ENCODE data around the gene MUC22.

The MUC22 gene

DNA sequence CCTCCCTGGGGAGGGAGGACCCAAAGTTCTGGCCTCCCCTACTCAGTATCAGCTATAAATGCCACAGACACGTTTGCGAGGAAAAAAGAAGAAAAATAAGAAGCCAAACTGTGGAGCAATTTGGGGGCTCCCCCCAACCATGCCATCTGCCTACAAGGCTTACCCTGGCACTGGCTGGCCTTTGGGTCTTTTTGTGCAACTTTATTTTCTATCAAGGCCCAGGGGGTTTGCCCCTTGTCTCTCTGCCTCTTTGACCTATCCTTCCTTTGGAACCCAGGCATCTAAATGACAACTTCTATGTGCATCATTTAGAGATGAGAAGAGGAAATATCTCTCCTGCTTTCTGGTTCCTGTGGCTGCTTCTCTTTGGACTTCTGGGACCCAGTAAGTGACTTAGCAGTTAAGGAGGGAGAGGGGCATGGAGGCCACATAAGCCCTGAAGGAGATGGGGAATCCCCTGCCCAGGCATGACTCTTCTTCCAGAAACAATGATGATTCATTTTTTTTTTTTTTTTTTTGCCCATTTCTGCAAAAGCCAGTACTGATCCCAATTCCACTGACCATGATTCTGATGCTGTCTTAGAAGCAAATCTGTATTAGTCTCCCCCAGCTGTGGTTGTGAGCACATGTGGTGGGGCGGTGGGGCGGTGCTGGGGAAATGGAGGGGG, at the start of gene MUC22:
Gene MUC22, plus strand, starts transcription at position 82 of the 668 bp plus-strand sequence. Its CDS starts 233 bp downstream, at position 315.
- no peak for DNase-seq (ENCODE audit: low read depth)
- no peak within 1 kb of the TSS for H3K4me3 ChIP-seq (ENCODE audit: low read depth, low read length)
- TF ChIP-seq, protein P1, sequence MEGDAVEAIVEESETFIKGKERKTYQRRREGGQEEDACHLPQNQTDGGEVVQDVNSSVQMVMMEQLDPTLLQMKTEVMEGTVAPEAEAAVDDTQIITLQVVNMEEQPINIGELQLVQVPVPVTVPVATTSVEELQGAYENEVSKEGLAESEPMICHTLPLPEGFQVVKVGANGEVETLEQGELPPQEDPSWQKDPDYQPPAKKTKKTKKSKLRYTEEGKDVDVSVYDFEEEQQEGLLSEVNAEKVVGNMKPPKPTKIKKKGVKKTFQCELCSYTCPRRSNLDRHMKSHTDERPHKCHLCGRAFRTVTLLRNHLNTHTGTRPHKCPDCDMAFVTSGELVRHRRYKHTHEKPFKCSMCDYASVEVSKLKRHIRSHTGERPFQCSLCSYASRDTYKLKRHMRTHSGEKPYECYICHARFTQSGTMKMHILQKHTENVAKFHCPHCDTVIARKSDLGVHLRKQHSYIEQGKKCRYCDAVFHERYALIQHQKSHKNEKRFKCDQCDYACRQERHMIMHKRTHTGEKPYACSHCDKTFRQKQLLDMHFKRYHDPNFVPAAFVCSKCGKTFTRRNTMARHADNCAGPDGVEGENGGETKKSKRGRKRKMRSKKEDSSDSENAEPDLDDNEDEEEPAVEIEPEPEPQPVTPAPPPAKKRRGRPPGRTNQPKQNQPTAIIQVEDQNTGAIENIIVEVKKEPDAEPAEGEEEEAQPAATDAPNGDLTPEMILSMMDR (IDR thresholded peaks at IDR 0.05; ENCODE audit: insufficient read depth, low read depth, low read length, missing control alignments): no peak

DNA sequence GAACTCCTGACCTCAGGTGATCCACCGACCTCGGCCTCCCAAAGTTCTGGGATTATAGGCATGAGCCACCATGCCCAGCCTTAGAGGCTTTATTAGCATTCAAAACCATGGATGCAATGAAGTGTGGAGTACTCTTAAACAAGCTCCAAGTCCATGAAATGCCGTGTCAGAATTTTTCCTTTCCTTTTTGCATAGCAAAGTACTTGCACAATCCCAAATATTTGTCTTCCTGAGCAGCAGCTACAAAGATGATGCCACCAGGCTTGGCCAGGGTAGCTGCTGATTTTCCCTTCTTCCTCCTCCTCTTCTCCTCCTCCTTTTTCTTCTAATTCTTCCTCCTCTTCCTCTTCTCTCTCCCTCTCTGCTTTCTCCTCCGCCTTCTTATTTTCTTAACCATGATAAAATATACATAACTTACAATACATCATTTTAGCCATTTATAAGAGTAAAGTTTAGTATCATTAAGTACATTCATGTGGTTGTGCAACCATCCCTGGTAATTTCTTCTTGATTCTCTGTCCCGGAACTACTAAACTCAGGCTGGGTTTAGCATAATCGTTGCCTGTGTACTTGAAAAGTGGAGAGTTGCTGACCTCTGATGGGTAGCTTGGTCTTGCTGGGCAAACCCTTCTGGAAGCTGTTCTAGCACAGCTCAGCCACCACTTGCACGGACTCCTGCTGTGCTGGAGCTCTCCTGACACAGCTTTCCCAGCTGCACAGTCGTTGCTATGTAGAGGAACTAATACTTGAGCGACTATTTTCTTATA, 49.2 kb upstream of the MUC22 start:
- DNase-seq (ENCODE audit: low read depth): no peak
- no peak overlapping the region for H3K4me3 ChIP-seq (ENCODE audit: low read depth, low read length)
- TF ChIP-seq, protein P1 (IDR thresholded peaks at IDR 0.05; ENCODE audit: insufficient read depth, low read depth, low read length, missing control alignments): no peak

DNA sequence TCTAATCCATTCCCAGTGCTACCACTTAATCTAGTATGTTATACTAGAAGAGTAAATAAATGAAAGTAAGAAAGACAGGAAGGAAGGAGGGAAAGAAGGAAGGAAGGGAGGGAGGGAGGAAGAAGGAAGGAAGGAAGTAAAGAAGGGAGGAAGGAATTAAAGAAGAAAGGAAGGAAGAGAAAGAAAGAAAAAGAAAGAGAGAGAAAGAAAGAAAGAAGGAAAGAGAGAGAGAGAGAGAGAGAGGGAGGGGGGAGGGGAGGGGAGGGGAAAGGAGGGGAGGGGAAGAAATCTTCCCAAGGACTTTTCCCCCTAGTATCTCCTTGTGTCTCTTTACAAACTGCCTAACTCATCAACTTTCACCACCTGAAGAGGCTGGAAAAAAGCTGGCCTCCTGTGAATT, 47.6 kb upstream of the MUC22 start:
- no peak overlapping the region for H3K4me3 ChIP-seq (ENCODE audit: low read depth, low read length)
- TF ChIP-seq, protein P1 (IDR thresholded peaks at IDR 0.05; ENCODE audit: insufficient read depth, low read depth, low read length, missing control alignments): no peak
- DNase-seq (ENCODE audit: low read depth): no peak

DNA sequence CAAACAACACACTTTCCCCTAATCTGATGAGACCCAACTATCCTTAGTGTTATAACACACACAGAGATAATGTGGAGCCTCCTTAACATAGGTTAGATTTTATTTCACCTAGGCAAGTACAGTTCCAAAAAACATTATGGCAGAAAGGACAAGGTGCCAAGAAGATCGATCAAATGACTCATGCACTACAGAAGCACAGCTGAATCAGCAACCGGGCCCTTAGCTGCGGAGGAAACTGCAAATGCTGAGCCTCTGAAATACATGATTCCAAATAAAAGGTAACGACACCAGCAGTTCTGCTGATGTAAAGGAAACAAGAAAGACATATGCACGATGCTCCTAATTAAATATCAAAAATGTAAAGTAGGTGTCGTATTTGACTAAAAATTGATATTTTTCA, 46.6 kb upstream of the MUC22 start:
- no peak overlapping the region for H3K4me3 ChIP-seq (ENCODE audit: low read depth, low read length)
- TF ChIP-seq, protein P1 (IDR thresholded peaks at IDR 0.05; ENCODE audit: insufficient read depth, low read depth, low read length, missing control alignments): no peak
- no peak for DNase-seq (ENCODE audit: low read depth)

DNA sequence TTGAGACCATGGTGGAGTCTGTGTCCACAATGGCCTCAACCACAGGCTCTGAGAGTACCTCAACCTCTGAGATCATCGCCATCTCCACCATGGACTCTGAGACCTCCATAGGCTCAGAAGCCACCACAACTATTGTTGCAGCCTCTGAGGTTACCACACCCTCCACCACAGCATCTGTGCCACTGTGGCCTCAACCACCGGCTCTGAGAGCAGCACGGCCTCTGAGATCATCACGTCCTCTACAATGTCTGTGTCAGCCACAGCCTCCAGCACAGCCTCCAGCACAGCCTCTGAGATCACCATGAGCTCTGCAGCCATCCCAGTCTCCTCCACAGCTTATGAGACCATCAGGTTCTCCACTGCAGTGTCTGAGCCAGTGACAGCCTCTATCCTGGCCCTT, 46.2 kb upstream of the MUC22 start:
- TF ChIP-seq, protein P1 (IDR thresholded peaks at IDR 0.05; ENCODE audit: insufficient read depth, low read depth, low read length, missing control alignments): no peak
- no peak overlapping the region for H3K4me3 ChIP-seq (ENCODE audit: low read depth, low read length)
- no peak for DNase-seq (ENCODE audit: low read depth)

DNA sequence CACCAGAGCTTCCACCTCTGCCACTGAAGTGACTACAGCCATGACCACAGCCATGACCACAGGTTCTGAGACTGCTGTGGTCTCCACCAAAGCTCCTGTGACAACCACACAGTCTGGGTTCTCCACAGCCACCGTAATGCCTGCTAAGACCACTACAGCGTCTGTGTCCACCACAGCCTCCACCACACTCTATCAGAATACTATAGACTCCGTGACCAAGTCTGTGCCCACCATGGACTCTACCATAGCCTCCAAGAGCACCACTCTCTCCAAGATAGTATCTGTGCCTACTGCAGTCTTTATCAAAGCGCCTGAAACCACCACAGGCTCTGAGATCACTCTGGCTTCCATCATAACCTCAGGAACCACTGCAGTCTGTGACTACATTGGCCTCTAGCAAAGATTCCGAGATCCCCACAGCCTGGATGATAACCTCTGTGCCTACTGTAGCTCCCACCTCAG, 45.1 kb upstream of the MUC22 start:
- peak; percentile 28 for DNase-seq (ENCODE audit: low read depth)
- no peak overlapping the region for H3K4me3 ChIP-seq (ENCODE audit: low read depth, low read length)
- TF ChIP-seq, protein P1 (IDR thresholded peaks at IDR 0.05; ENCODE audit: insufficient read depth, low read depth, low read length, missing control alignments): no peak

Data from GM12865 (cell line).